Endodermal cell (in vitro differentiated cells): ENCODE data around the gene GSTO2. TPM values are rescaled to one million over a fixed set of nuclear protein-coding genes. Genes with fewer than 3 reads are reported as not detected.

Experiments used
- DNase-seq: peaks from one replicate; pipeline ENCODE4 v3.0.0-alpha.2; 2017
- H3K27ac ChIP-seq: 2 replicates; pipeline ENCODE4 v1.5.1; 2013; ENCODE audit warnings: mild to moderate bottlenecking, low read depth, low read length, moderate library complexity
- H3K27me3 ChIP-seq: 2 replicates; pipeline ENCODE4 v1.6.1; 2013; ENCODE audit warnings: mild to moderate bottlenecking, low read length, moderate library complexity; ENCODE audit not compliant: insufficient read depth, control insufficient read depth, poor library complexity, severe bottlenecking
- H3K36me3 ChIP-seq: 2 replicates; pipeline ENCODE4 v1.7.0; 2013; ENCODE audit warnings: mild to moderate bottlenecking, low read length, moderate library complexity; ENCODE audit not compliant: control insufficient read depth, insufficient read depth
- H3K4me1 ChIP-seq: one replicate; pipeline ENCODE4 v1.7.0; 2013; ENCODE audit warnings: low read length; ENCODE audit not compliant: control insufficient read depth, insufficient read depth
- H3K4me3 ChIP-seq: 2 replicates; pipeline ENCODE4 v1.5.1; 2013; ENCODE audit warnings: mild to moderate bottlenecking, low read length, moderate library complexity
- H3K9ac ChIP-seq: 2 replicates; pipeline ENCODE4 v1.6.1; 2013; ENCODE audit warnings: mild to moderate bottlenecking, low read length, moderate library complexity; ENCODE audit not compliant: poor library complexity, severe bottlenecking; ENCODE audit errors: extremely low read depth
- H3K9me3 ChIP-seq: 2 replicates; pipeline ENCODE4 v1.6.1; 2013; ENCODE audit warnings: mild to moderate bottlenecking, low read length, moderate library complexity; ENCODE audit not compliant: control insufficient read depth
- H3K27ac Mint-ChIP-seq: 2 replicates; pipeline ENCODE4 v1.8.0; 2020; ENCODE audit warnings: mixed read lengths
- H3K27me3 Mint-ChIP-seq: 2 replicates; pipeline ENCODE4 v1.8.0; 2021; ENCODE audit warnings: mild to moderate bottlenecking, mixed read lengths; ENCODE audit not compliant: insufficient read depth
- H3K36me3 Mint-ChIP-seq: 2 replicates; pipeline ENCODE4 v1.8.0; 2020; ENCODE audit warnings: low read depth, mixed read lengths
- H3K4me1 Mint-ChIP-seq: 2 replicates; pipeline ENCODE4 v1.8.0; 2020; ENCODE audit warnings: mixed read lengths
- H3K4me3 Mint-ChIP-seq: 2 replicates; pipeline ENCODE4 v1.8.0; 2020; ENCODE audit warnings: mild to moderate bottlenecking, moderate library complexity, mixed read lengths
- H3K9me3 Mint-ChIP-seq: 2 replicates; pipeline ENCODE4 v1.8.0; 2020; ENCODE audit warnings: mild to moderate bottlenecking, mixed read lengths
- CTCF ChIP-seq: fragments of 200-600 bp; sonication (generic); conservative IDR thresholded peaks from 2 replicates; pipeline ENCODE4 v1.5.0; 2021; ENCODE audit warnings: antibody characterized with exemption, mild to moderate bottlenecking
- WGBS, 2 experiments: methylation state at CpG; one replicate each; pipeline versions ENCODE4 v1.1.5 to v1.1.7; 2013; ENCODE audit warnings: missing lambda C conversion rate in 2 of 2, mixed read lengths in 1 of 2; ENCODE audit not compliant: insufficient coverage in 1 of 2, insufficient read length in 1 of 2; 5-methylcytosine and 5-hydroxymethylcytosine counted together
- total RNA-seq, 2 donors: library from RNA; stranded (reverse); fragmentation: NEBNext Ultra II Directional in 1 of 2; extraction: Animal tissue kit (Norgen Biotek cat#: 25700) in 1 of 2; gene quantifications; 2 replicates in 1 of 2; 3 replicates in 1 of 2; pipeline ENCODE4 v1.2.1, GENCODE V29; 2021

Gene GSTO2
- total RNA-seq, 2 donors from 2014 or later = 17.8 to 18.8 TPM

- TF ChIP-seq CTCF = no peak
- no peak overlapping the region for H3K4me3 Mint-ChIP-seq
Observed at GRCh38 chr10:104324931-104325330, 55.9 kb downstream of the GSTO2 start.

GRCh38 chr10:104325436-104326435 lies 56.8 kb downstream of the GSTO2 start:
- Mint-ChIP-seq H3K4me1 (peaks cover 47% of the 10 kb centered on the region), H3K4me3 (no peak overlapping the region), H3K36me3 (peaks cover 8% of the 10 kb centered on the region), H3K27ac (no peak overlapping the region), H3K27me3 (no peaks in the 10 kb centered on the region), H3K9me3 (no peaks in the 10 kb centered on the region)
- Histone ChIP-seq H3K27ac (no peak overlapping the region), H3K9me3 (no peaks in the 10 kb centered on the region), H3K4me1 (peaks cover 24% of the 10 kb centered on the region), H3K36me3 (peaks cover 5% of the 10 kb centered on the region), H3K9ac (no peak overlapping the region), H3K4me3 (no peak overlapping the region), H3K27me3 (no peaks in the 10 kb centered on the region)
- WGBS, 2 experiments = 96 to 98% methylated on average over 23 to 28 of the region's 28 CpGs
- no peak for DNase-seq
- no peak for TF ChIP-seq CTCF

More at GRCh38 chr10:104324931-104325330, 55.9 kb downstream of the GSTO2 start:
- Mint-ChIP-seq H3K9me3 (no peaks in the 10 kb centered on the region), H3K27me3 (no peaks in the 10 kb centered on the region), H3K27ac (no peak overlapping the region), H3K36me3 (peaks cover 8% of the 10 kb centered on the region), H3K4me1 (peaks cover 39% of the 10 kb centered on the region)
- peaks cover 5% of the 10 kb centered on the region for H3K36me3 ChIP-seq
- no peaks in the 10 kb centered on the region for H3K27me3 ChIP-seq
- H3K9ac ChIP-seq = no peak overlapping the region
- H3K4me3 ChIP-seq = no peak overlapping the region
- no peak overlapping the region for H3K27ac ChIP-seq
- no peak for DNase-seq
- H3K4me1 ChIP-seq = peaks cover 17% of the 10 kb centered on the region
- no peaks in the 10 kb centered on the region for H3K9me3 ChIP-seq
- 96 to 97% methylated on average over 4 to 10 of the region's 10 CpGs for WGBS, 2 experiments

GRCh38 chr10:104326991-104327610 lies 58.1 kb downstream of the GSTO2 start:
- Mint-ChIP-seq H3K4me1 (peaks cover 60% of the 10 kb centered on the region), H3K9me3 (no peaks in the 10 kb centered on the region), H3K4me3 (no peak overlapping the region), H3K27me3 (no peaks in the 10 kb centered on the region), H3K27ac (peak overlapping the region; percentile 27), H3K36me3 (peaks cover 8% of the 10 kb centered on the region)
- WGBS, 2 experiments = 94 to 95% methylated on average over 8 to 9 of the region's 9 CpGs
- no peaks in the 10 kb centered on the region for H3K27me3 ChIP-seq
- peak; percentile 23 for DNase-seq
- no peak overlapping the region for H3K4me3 ChIP-seq
- H3K36me3 ChIP-seq = peaks cover 5% of the 10 kb centered on the region
- H3K9ac ChIP-seq = no peak overlapping the region
- no peaks in the 10 kb centered on the region for H3K9me3 ChIP-seq
- H3K27ac ChIP-seq = no peak overlapping the region
- H3K4me1 ChIP-seq = peaks cover 35% of the 10 kb centered on the region
- no peak for TF ChIP-seq CTCF
